HG02840 (cell line): ENCODE data around the gene MTMR10.

ENCODE experiments used
- ATAC-seq: cut with Tn5 transposase; IDR thresholded peaks from one replicate; pipeline ENCODE4 v1.9.1; 2021; ENCODE audit warnings: mild to moderate bottlenecking, moderate library complexity, moderate number of reproducible peaks; ENCODE audit not compliant: unreplicated experiment, low FRiP score

The MTMR10 gene

GRCh38 chr15:30962079-30962478 lies 29.3 kb downstream of the MTMR10 start:
- no peak for ATAC-seq

DNA sequence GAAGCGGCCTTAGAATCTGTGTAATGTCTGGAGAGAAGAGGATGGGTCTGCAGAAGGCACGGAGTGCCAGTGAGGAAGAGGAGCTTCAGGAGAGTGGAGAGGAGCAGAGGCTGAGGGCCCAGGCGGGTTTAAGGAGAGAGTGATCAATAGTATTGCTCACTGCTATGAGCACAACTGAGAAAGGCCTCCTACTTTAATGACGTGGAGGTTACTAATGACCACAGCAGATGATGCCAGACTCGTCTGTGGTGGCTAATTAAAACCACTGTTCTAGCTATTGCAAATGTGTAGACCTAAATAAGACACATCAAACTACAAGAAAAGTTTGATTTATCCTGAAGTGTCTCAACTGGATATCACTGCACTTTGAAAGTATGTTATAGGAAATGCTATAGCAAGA lies 33.2 kb downstream of the MTMR10 start:
- no peak for ATAC-seq

GRCh38 chr15:30956216-30957124 lies 35.0 kb downstream of the MTMR10 start:
- ATAC-seq, result no peak

GRCh38 chr15:30954674-30955073 lies 36.8 kb downstream of the MTMR10 start:
- ATAC-seq, result no peak

DNA sequence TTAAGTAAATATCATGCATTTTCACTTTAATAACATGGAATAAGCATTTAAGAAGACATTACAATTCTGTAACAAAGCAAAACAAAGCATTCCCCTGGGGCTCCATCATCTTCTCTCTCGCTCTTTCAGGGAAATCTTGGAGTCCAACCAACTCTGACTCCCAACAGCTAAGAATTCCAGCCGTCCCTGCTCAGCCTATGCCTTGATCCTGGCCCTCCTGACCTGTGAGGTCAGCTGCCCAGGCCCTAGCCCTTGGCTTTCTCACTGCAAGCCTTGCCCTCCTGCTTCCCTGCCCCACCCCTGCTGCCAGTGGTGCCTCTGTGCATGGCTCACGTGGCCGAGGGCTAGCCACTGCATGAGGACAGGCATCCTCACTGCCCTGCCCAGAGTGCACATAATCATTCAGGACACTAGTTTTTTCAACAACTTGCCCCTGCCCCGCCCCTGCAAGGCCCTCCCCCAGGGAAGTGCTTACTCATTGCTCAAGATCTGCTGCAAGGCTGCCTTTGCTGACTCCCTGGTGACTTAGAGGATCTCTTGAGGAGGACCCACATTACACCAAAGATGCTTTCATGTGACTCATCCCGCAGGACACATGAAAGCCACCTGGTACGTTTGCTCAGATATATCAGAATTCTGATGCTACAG lies 37.6 kb downstream of the MTMR10 start:
- no peak for ATAC-seq

- ATAC-seq, result no peak
Measured at GRCh38 chr15:30953183-30953582, 38.2 kb downstream of the MTMR10 start.

- ATAC-seq, result no peak
Measured at GRCh38 chr15:30943654-30944335, 47.6 kb downstream of the MTMR10 start.

DNA sequence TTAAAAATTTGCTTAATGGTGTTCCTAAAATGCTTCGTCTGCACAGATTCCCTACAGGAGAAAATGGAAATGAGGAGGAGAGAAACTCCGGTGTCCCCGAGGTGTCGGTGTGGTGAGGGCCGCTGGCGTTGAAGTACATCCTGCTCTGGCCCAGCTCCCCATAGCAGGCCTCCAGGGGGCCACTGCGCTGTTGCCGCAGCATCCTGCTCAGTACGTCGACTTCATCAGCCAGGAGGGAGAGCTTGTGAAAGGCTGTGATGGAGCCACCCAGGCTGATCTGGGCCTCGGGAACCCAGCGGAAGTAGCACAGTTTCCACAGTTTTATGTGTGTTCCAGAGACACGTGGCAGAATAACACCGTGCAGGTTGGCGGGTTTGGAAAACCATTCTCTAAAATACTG lies 49.9 kb downstream of the MTMR10 start:
- ATAC-seq, result no peak

GRCh38 chr15:30940359-30940758 lies 51.1 kb downstream of the MTMR10 start:
- no peak for ATAC-seq

GRCh38 chr15:30939161-30939560 lies 52.3 kb downstream of the MTMR10 start:
- ATAC-seq, result no peak

GRCh38 chr15:30933293-30933692 lies 58.1 kb downstream of the MTMR10 start:
- ATAC-seq, result no peak

GRCh38 chr15:30930422-30930821 lies 61.0 kb downstream of the MTMR10 start:
- no peak for ATAC-seq

DNA sequence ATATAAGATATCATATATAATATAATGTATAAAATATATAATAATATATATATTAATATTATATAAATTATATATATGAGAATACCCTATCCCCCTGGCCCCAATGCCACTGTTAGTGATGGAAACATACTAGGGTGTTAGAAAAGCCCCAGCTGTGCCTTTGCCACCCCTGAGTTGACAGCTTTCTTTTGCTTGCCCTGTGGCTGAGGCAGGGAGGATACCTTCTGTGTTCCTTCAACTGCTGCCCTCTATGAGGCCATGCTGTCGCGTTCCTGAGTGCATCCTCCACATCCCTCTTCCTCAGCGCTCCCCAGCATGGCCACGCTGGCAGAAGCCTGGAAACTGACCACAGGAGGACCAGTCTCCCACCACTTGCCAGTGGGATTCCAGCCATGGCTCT lies 61.4 kb downstream of the MTMR10 start:
- no peak for ATAC-seq

- no peak for ATAC-seq
Measured at GRCh38 chr15:30929064-30929669, 62.3 kb downstream of the MTMR10 start.

DNA sequence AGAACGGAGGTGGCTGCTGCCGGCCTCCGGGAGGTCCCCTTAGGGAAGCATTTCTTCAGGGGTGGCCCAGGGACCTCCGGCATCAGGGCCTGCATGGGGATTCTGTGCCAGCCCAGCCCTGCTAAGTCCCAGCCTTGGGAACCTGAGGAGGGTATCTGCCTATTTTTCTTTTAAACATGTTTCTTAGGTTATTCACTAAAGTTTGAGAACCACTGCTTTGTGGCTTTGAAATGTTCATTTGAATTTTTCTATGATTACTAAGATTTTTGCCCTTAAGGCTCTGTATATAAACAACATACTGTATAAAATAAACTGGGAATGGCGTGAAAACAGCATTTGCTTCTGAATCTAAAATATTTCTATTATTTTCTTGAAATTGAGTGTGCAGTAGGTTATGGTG lies 63.4 kb downstream of the MTMR10 start:
- ATAC-seq, result no peak

DNA sequence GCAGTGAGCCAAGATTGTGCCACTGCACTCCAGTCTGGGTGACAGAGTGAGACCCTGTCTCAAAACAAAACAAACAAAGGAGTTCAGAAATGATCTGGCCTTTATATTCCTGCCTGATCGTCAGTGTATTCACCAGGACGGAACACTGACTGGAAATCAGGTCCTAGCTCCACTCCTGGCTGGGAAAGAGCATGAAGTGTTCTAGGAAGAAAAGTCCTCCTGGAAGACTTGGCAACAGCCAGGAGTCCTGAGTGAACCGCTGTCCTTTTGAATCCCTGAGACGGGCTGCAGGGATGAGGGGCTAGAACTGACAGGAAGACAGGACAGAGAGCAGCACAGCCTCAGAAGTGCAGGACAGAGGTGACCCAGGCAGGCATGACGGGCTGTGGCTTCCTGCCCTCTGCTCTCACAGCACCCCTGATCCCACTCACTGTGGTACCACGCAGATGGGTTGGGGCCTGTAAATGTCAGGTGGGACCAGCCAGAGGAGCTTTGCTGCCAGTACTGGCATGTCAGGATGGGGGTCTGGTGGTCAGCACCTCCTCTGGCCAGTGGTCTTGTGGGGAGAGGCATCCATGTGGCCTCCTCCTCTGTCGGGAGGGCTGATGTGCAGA lies 64.2 kb downstream of the MTMR10 start:
- ATAC-seq, result no peak

DNA sequence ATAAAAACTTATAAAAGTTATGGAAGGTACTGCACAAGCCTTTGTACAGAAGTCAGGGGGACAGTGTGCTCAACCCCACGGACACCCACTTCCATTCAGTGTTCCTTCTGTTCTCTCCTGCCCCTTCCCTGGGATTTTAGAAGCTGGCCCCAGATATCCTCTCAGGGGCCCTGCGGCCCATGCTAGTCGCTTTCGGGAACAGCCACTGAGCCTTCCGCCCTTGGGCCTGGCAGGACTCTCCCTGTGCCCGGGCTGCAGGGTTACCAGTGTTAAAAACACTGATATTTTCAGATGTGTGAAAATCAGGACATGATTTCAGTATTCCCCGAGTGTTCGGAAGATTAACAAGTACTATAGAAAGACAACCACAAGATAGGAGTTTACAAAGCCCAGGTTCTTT lies 65.3 kb downstream of the MTMR10 start:
- no peak for ATAC-seq

DNA sequence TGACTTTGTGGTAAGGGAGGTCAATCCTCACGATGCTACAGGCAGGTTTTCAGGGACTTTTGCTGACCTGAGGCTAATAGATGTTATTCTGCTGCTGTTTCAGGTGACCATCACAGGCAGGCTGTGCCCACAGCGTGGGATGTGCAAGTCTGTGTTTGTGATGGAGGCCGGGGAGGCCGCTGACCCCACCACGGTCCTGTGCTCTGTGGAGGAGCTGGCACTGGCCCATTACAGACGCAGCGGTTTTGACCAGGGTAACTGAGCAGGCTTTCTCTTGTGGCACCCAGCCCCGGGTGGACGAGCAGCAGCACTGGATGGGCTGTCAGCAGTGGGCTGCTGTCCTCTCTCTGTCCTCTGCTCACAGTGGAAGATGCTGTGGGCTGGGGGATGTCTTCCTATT lies 65.7 kb downstream of the MTMR10 start:
- no peak for ATAC-seq

GRCh38 chr15:30924353-30924752 lies 67.1 kb downstream of the MTMR10 start:
- ATAC-seq, result no peak

DNA sequence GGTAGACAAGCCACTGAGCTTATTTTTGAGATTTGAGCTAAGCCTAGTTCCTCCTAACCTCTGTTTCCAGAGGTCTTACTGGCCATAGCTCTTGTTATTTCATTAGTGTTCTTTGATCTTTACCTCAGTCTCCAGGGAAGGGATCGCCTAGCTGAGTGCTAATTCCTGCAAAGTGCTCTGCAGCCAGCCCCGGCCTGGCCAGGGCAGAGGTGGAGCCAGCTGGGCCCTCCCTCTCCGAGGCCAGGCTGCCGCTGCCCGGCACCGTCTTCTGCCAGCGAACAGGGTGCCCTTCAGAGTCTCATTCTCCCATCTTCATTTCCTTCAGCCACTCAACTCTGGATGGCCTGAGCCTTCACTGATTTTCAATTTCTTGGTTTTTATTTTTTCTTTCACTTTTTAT lies 68.0 kb downstream of the MTMR10 start:
- no peak for ATAC-seq
